NCI-H1436 (cell line): ENCODE results near the gene COX17.

Source experiments
- DNase-seq: peaks from one replicate; lab custom pipeline; 2025; lab: John Stamatoyannopoulos, UW

Gene COX17

DNA sequence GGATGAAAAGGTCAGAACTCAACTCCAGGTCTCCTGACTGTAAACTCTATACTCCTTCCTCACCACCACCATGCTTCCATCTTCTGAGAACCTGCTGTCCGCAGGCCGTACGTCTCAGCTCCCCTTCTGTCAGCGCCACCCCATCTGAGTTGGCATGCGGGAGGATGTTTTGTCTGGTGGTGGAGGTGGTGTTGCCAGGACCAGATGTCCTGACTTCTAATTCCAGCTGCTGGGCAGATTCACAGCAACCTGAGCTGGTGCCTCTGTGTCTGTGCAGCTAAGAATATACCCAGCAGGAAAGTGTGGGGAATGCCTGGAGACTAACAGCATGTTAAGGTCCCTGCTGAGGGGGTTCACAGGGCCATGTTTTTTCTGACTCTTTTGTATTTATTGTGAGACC lies 56.3 kb downstream of the COX17 start:
- DNase-seq, result no peak
